MM.1S (cell line): ENCODE data around the gene TOR1AIP2.

Experiments used
- DNase-seq: peaks from one replicate; pipeline ENCODE4 v3.0.0-alpha.2; 2015
- H2AFZ ChIP-seq: fragments of 300-600 bp; sonication (generic); 2 replicates; pipeline ENCODE4 v1.6.0; 2016; ENCODE audit warnings: antibody characterized with exemption, low read length
- H3F3A ChIP-seq: fragments of 300-600 bp; sonication (generic); 2 replicates; pipeline ENCODE4 v1.6.1; 2016; ENCODE audit warnings: mild to moderate bottlenecking, antibody characterized with exemption, low read length, moderate library complexity, mixed read lengths; ENCODE audit not compliant: insufficient read depth
- H3K27ac ChIP-seq: fragments of 300-600 bp; sonication (generic); 2 replicates; pipeline ENCODE4 v1.5.1; 2016; ENCODE audit warnings: mild to moderate bottlenecking, low read length
- H3K27me3 ChIP-seq: fragments of 300-600 bp; sonication (generic); replicated peaks from 2 replicates; pipeline ENCODE4 v1.6.0; 2016; ENCODE audit warnings: low read length; ENCODE audit not compliant: insufficient read depth
- H3K36me3 ChIP-seq: fragments of 300-600 bp; sonication (generic); replicated peaks from 2 replicates; pipeline ENCODE4 v1.6.1; 2016; ENCODE audit warnings: mild to moderate bottlenecking, low read length, mixed read lengths; ENCODE audit not compliant: insufficient read depth
- H3K4me1 ChIP-seq: fragments of 300-600 bp; sonication (generic); 2 replicates; pipeline ENCODE4 v1.6.1; 2016; ENCODE audit warnings: low read length, mixed read lengths
- H3K4me2 ChIP-seq: fragments of 300-600 bp; sonication (generic); 2 replicates; pipeline ENCODE4 v1.6.0; 2016; ENCODE audit warnings: low read depth, low read length
- H3K4me3 ChIP-seq: fragments of 300-600 bp; sonication (generic); 2 replicates; pipeline ENCODE4 v1.5.1; 2016; ENCODE audit warnings: low read length, mixed read lengths
- H3K79me2 ChIP-seq: fragments of 300-600 bp; sonication (generic); 2 replicates; pipeline ENCODE4 v1.6.1; 2016; ENCODE audit warnings: mixed run types, low read length, mixed read lengths
- H3K9ac ChIP-seq: fragments of 300-600 bp; sonication (generic); 2 replicates; pipeline ENCODE4 v1.6.1; 2016; ENCODE audit warnings: low read length, mixed read lengths
- H3K9me2 ChIP-seq: fragments of 300-600 bp; sonication (generic); replicated peaks from 2 replicates; pipeline ENCODE4 v1.6.1; 2016; ENCODE audit warnings: mild to moderate bottlenecking, low read length, mixed read lengths; ENCODE audit not compliant: insufficient read depth
- H3K9me3 ChIP-seq: fragments of 300-600 bp; sonication (generic); replicated peaks from 2 replicates; pipeline ENCODE4 v1.6.1; 2016; ENCODE audit warnings: mild to moderate bottlenecking, low read length, mixed read lengths; ENCODE audit not compliant: insufficient read depth
- H4K20me1 ChIP-seq: fragments of 300-600 bp; sonication (generic); 2 replicates; pipeline ENCODE4 v1.6.1; 2016; ENCODE audit warnings: mild to moderate bottlenecking, low read length, moderate library complexity, mixed read lengths; ENCODE audit not compliant: insufficient read depth
- EZH2 ChIP-seq: fragments of 300-600 bp; sonication (generic); optimal IDR thresholded peaks from 2 replicates; pipeline ENCODE3; 2017; ENCODE audit warnings: low read depth, mild to moderate bottlenecking, antibody characterized with exemption, low read length, mixed read lengths
- EZH2phosphoT487 ChIP-seq: fragments of 300-600 bp; sonication (generic); IDR thresholded peaks from 2 replicates; pipeline ENCODE4 v1.6.1; 2018; ENCODE audit warnings: antibody characterized with exemption, low read length
- TF ChIP-seq, protein P1 (sequence below): fragments of 300-600 bp; sonication (generic); IDR thresholded peaks from 2 replicates; pipeline ENCODE4 v1.5.1; 2016; ENCODE audit warnings: antibody characterized with exemption, low read length, mixed read lengths

Gene TOR1AIP2

DNA sequence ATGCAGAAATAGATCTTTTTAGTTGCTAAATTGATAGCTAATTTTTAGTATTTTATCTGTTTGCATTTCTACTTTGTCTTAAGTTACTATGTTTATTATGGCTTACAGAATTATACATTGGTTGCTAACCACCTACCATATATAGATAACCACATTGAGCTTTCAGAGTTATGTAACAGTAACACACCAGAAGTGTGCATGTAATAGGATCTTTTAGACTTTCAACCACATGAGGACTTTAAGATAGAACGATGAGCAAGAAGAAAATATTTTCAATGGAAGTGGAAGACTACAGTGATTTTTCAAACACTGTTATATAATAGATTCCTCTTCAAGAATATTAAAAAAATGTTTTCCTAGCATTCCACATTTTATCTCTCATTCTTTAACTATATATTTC lies 33.3 kb upstream of the TOR1AIP2 start:
- Histone ChIP-seq H3K27ac (no peak overlapping the region), H3K9ac (no peak overlapping the region), H3K4me3 (no peak overlapping the region), H3K9me2 (no peaks in the 10 kb centered on the region), H4K20me1 (no peaks in the 10 kb centered on the region), H3F3A (no peaks in the 10 kb centered on the region), H3K9me3 (no peaks in the 10 kb centered on the region), H3K4me2 (no peak overlapping the region), H3K79me2 (no peaks in the 10 kb centered on the region), H3K4me1 (no peaks in the 10 kb centered on the region), H2AFZ (no peak overlapping the region), H3K27me3 (no peaks in the 10 kb centered on the region), H3K36me3 (peaks cover 14% of the 10 kb centered on the region; the same call in 1 of the 2 replicates)
- no peak for DNase-seq
- no peak for TF ChIP-seq EZH2phosphoT487
- no peak for TF ChIP-seq EZH2
- TF ChIP-seq, protein P1, sequence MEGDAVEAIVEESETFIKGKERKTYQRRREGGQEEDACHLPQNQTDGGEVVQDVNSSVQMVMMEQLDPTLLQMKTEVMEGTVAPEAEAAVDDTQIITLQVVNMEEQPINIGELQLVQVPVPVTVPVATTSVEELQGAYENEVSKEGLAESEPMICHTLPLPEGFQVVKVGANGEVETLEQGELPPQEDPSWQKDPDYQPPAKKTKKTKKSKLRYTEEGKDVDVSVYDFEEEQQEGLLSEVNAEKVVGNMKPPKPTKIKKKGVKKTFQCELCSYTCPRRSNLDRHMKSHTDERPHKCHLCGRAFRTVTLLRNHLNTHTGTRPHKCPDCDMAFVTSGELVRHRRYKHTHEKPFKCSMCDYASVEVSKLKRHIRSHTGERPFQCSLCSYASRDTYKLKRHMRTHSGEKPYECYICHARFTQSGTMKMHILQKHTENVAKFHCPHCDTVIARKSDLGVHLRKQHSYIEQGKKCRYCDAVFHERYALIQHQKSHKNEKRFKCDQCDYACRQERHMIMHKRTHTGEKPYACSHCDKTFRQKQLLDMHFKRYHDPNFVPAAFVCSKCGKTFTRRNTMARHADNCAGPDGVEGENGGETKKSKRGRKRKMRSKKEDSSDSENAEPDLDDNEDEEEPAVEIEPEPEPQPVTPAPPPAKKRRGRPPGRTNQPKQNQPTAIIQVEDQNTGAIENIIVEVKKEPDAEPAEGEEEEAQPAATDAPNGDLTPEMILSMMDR: no peak

- Histone ChIP-seq H3K27ac (no peak overlapping the region), H2AFZ (no peak overlapping the region), H3K9me2 (no peaks in the 10 kb centered on the region), H3K9ac (no peak overlapping the region), H3K4me3 (no peak overlapping the region), H4K20me1 (no peaks in the 10 kb centered on the region), H3K4me2 (no peak overlapping the region), H3K27me3 (no peaks in the 10 kb centered on the region), H3K4me1 (peaks cover 6% of the 10 kb centered on the region), H3K79me2 (peaks cover 55% of the 10 kb centered on the region), H3K36me3 (peaks cover 15% of the 10 kb centered on the region; the same call in 1 of the 2 replicates), H3F3A (no peaks in the 10 kb centered on the region), H3K9me3 (no peaks in the 10 kb centered on the region)
- TF ChIP-seq, protein P1: no peak
- TF ChIP-seq EZH2 (no peak), EZH2phosphoT487 (no peak)
- no peak for DNase-seq
Observed at GRCh38 chr1:179889589-179889988, 12.0 kb upstream of the TOR1AIP2 start.

DNA sequence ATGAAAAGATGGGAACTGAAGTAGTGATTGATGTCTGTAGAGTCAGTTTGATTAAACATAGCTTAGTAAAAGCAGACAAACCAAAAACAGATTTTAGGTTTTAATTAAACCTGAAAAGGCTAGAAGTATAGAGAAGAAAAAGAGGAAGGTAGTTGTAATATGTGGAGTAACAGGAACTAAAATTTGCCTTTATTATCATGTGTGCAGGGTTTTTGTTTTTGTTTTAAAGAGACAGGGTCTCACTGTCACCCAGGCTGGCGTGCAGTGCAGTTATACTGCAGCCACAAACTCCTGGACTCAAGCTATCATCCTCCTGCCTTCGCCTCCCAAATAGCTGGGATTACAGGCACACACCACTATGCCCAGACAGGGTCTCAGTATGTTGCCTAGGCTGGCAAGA lies 10.5 kb upstream of the TOR1AIP2 start:
- Histone ChIP-seq H3K27me3 (no peaks in the 10 kb centered on the region), H3K9me2 (no peaks in the 10 kb centered on the region), H3K27ac (no peak overlapping the region)

More for the DNA sequence above, 10.5 kb upstream of the TOR1AIP2 start:
- H3K4me1 ChIP-seq: peaks cover 10% of the 10 kb centered on the region
- TF ChIP-seq, protein P1: no peak
- no peak for TF ChIP-seq EZH2
- TF ChIP-seq EZH2phosphoT487: no peak
- H2AFZ ChIP-seq: no peak overlapping the region
- peaks cover 11% of the 10 kb centered on the region for H3F3A ChIP-seq
- no peak overlapping the region for H3K9ac ChIP-seq
- H3K9me3 ChIP-seq: no peaks in the 10 kb centered on the region
- peaks cover 17% of the 10 kb centered on the region; the same call in 1 of the 2 replicates for H3K36me3 ChIP-seq
- no peak overlapping the region for H3K4me3 ChIP-seq
- peaks cover 70% of the 10 kb centered on the region for H3K79me2 ChIP-seq
- no peak for DNase-seq
- no peaks in the 10 kb centered on the region for H4K20me1 ChIP-seq
- H3K4me2 ChIP-seq: no peak overlapping the region
